MM.1S (cell line): ENCODE results near the gene DACH1.

Experiments
- DNase-seq: peaks from one replicate; pipeline ENCODE4 v3.0.0-alpha.2; 2015
- H2AFZ ChIP-seq: fragments of 300-600 bp; sonication (generic); 2 replicates; pipeline ENCODE4 v1.6.0; 2016; ENCODE audit warnings: antibody characterized with exemption, low read length
- H3F3A ChIP-seq: fragments of 300-600 bp; sonication (generic); 2 replicates; pipeline ENCODE4 v1.6.1; 2016; ENCODE audit warnings: mild to moderate bottlenecking, antibody characterized with exemption, low read length, moderate library complexity, mixed read lengths; ENCODE audit not compliant: insufficient read depth
- H3K27ac ChIP-seq: fragments of 300-600 bp; sonication (generic); 2 replicates; pipeline ENCODE4 v1.5.1; 2016; ENCODE audit warnings: mild to moderate bottlenecking, low read length
- H3K27me3 ChIP-seq: fragments of 300-600 bp; sonication (generic); replicated peaks from 2 replicates; pipeline ENCODE4 v1.6.0; 2016; ENCODE audit warnings: low read length; ENCODE audit not compliant: insufficient read depth
- H3K36me3 ChIP-seq: fragments of 300-600 bp; sonication (generic); replicated peaks from 2 replicates; pipeline ENCODE4 v1.6.1; 2016; ENCODE audit warnings: mild to moderate bottlenecking, low read length, mixed read lengths; ENCODE audit not compliant: insufficient read depth
- H3K4me1 ChIP-seq: fragments of 300-600 bp; sonication (generic); 2 replicates; pipeline ENCODE4 v1.6.1; 2016; ENCODE audit warnings: low read length, mixed read lengths
- H3K4me2 ChIP-seq: fragments of 300-600 bp; sonication (generic); 2 replicates; pipeline ENCODE4 v1.6.0; 2016; ENCODE audit warnings: low read depth, low read length
- H3K4me3 ChIP-seq: fragments of 300-600 bp; sonication (generic); 2 replicates; pipeline ENCODE4 v1.5.1; 2016; ENCODE audit warnings: low read length, mixed read lengths
- H3K79me2 ChIP-seq: fragments of 300-600 bp; sonication (generic); 2 replicates; pipeline ENCODE4 v1.6.1; 2016; ENCODE audit warnings: mixed run types, low read length, mixed read lengths
- H3K9ac ChIP-seq: fragments of 300-600 bp; sonication (generic); 2 replicates; pipeline ENCODE4 v1.6.1; 2016; ENCODE audit warnings: low read length, mixed read lengths
- H3K9me2 ChIP-seq: fragments of 300-600 bp; sonication (generic); replicated peaks from 2 replicates; pipeline ENCODE4 v1.6.1; 2016; ENCODE audit warnings: mild to moderate bottlenecking, low read length, mixed read lengths; ENCODE audit not compliant: insufficient read depth
- H3K9me3 ChIP-seq: fragments of 300-600 bp; sonication (generic); replicated peaks from 2 replicates; pipeline ENCODE4 v1.6.1; 2016; ENCODE audit warnings: mild to moderate bottlenecking, low read length, mixed read lengths; ENCODE audit not compliant: insufficient read depth
- H4K20me1 ChIP-seq: fragments of 300-600 bp; sonication (generic); 2 replicates; pipeline ENCODE4 v1.6.1; 2016; ENCODE audit warnings: mild to moderate bottlenecking, low read length, moderate library complexity, mixed read lengths; ENCODE audit not compliant: insufficient read depth
- CTCF ChIP-seq: fragments of 300-600 bp; sonication (generic); IDR thresholded peaks from 2 replicates; pipeline ENCODE4 v1.5.1; 2016; ENCODE audit warnings: antibody characterized with exemption, low read length, mixed read lengths
- EZH2 ChIP-seq: fragments of 300-600 bp; sonication (generic); optimal IDR thresholded peaks from 2 replicates; pipeline ENCODE3; 2017; ENCODE audit warnings: low read depth, mild to moderate bottlenecking, antibody characterized with exemption, low read length, mixed read lengths
- EZH2phosphoT487 ChIP-seq: fragments of 300-600 bp; sonication (generic); IDR thresholded peaks from 2 replicates; pipeline ENCODE4 v1.6.1; 2018; ENCODE audit warnings: antibody characterized with exemption, low read length

Gene DACH1

GRCh38 chr13:71483733-71484132 is 383.3 kb downstream of the DACH1 start:
- Histone ChIP-seq H3K27ac (no peak overlapping the region), H3K4me3 (no peak overlapping the region), H3K4me1 (no peaks in the 10 kb centered on the region), H3K36me3 (no peaks in the 10 kb centered on the region), H3K27me3 (no peaks in the 10 kb centered on the region), H3K79me2 (no peaks in the 10 kb centered on the region), H3K9me2 (no peaks in the 10 kb centered on the region), H3K4me2 (no peak overlapping the region), H2AFZ (no peak overlapping the region), H4K20me1 (no peaks in the 10 kb centered on the region), H3K9me3 (no peaks in the 10 kb centered on the region), H3K9ac (no peak overlapping the region), H3F3A (no peaks in the 10 kb centered on the region)
- TF ChIP-seq EZH2 = no peak
- TF ChIP-seq CTCF = no peak
- no peak for TF ChIP-seq EZH2phosphoT487
- DNase-seq = no peak

- Histone ChIP-seq H3K9me2 (no peaks in the 10 kb centered on the region), H3K27ac (no peak overlapping the region), H3K4me1 (no peaks in the 10 kb centered on the region), H3K4me3 (no peak overlapping the region), H3K9ac (no peak overlapping the region), H3K36me3 (no peaks in the 10 kb centered on the region), H2AFZ (no peak overlapping the region), H3K9me3 (no peaks in the 10 kb centered on the region), H3K27me3 (no peaks in the 10 kb centered on the region), H4K20me1 (no peaks in the 10 kb centered on the region), H3K79me2 (no peaks in the 10 kb centered on the region), H3K4me2 (no peak overlapping the region), H3F3A (no peaks in the 10 kb centered on the region)
- no peak for DNase-seq
- TF ChIP-seq EZH2 (no peak), EZH2phosphoT487 (no peak), CTCF (no peak)
Measured at GRCh38 chr13:71481501-71481900, 385.5 kb downstream of the DACH1 start.

- Histone ChIP-seq H3F3A (no peaks in the 10 kb centered on the region), H3K79me2 (no peaks in the 10 kb centered on the region), H3K9me2 (no peaks in the 10 kb centered on the region), H3K4me3 (no peak overlapping the region), H3K27ac (no peak overlapping the region), H3K4me2 (no peak overlapping the region), H2AFZ (no peak overlapping the region), H3K9ac (no peak overlapping the region), H3K36me3 (no peaks in the 10 kb centered on the region), H3K27me3 (no peaks in the 10 kb centered on the region), H3K9me3 (no peaks in the 10 kb centered on the region), H4K20me1 (no peaks in the 10 kb centered on the region), H3K4me1 (no peaks in the 10 kb centered on the region)
- no peak for TF ChIP-seq CTCF
- TF ChIP-seq EZH2phosphoT487 = no peak
- TF ChIP-seq EZH2 = no peak
- no peak for DNase-seq
Measured at GRCh38 chr13:71481046-71481445, 386.0 kb downstream of the DACH1 start.

- no peaks in the 10 kb centered on the region for H3K9me2 ChIP-seq
- TF ChIP-seq CTCF = no peak; the same call in 1 of the 2 replicates
- TF ChIP-seq EZH2phosphoT487 = no peak
- no peak for TF ChIP-seq EZH2
Measured at GRCh38 chr13:71477735-71478134, 389.3 kb downstream of the DACH1 start.

More at GRCh38 chr13:71477735-71478134, 389.3 kb downstream of the DACH1 start:
- no peak overlapping the region for H2AFZ ChIP-seq
- no peaks in the 10 kb centered on the region for H3K36me3 ChIP-seq
- H4K20me1 ChIP-seq = no peaks in the 10 kb centered on the region
- H3K4me2 ChIP-seq = no peak overlapping the region
- no peak overlapping the region for H3K9ac ChIP-seq
- H3K27ac ChIP-seq = no peak overlapping the region
- no peak overlapping the region for H3K4me3 ChIP-seq
- no peaks in the 10 kb centered on the region for H3K9me3 ChIP-seq
- H3K27me3 ChIP-seq = no peaks in the 10 kb centered on the region
- no peaks in the 10 kb centered on the region for H3K4me1 ChIP-seq
- H3F3A ChIP-seq = no peaks in the 10 kb centered on the region
- no peak for DNase-seq
- no peaks in the 10 kb centered on the region for H3K79me2 ChIP-seq
